ENCODE data around the gene CENPT.

CENPT gene

DNA sequence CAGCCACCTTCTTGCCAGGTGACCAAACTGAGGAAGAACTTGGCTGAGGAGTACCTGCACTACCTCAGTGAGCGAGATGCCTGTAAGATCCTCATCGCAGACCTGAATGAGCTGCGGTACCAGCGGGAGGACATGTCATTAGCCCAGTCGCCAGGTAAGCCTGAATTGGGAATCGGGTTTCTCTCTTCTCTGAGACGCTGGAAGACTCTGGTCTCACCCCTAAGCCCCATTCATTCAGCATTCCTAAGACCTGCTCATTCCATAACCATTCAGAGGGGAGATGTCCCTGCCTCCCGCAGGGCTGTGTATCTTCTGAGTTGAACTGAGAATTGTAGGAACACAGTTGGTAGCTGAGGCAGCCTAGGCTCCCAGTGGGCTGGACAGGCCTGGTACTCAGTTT, 22.4 kb downstream of the CENPT start:
- Histone ChIP-seq H3K27me3 (replicated peaks in 2 of 5; ENCODE audit: control insufficient read depth in 4 of 5, insufficient read depth in 5 of 5, low read length in 4 of 5) (no peaks in the 10 kb centered on the region), H3K27ac (ENCODE audit: insufficient read depth in 1 of 2, low read depth in 1 of 2, low read length in 2 of 2, poor library complexity in 1 of 2, severe bottlenecking in 2 of 2) (no peak overlapping the region), H3K9me3 (ENCODE audit: control extremely low read depth in 1 of 5, control insufficient read depth in 4 of 5, insufficient read depth in 2 of 5, low read depth in 1 of 5, low read length in 4 of 5) (no peaks in the 10 kb centered on the region), H3K4me3 (ENCODE audit: control insufficient read depth in 1 of 7, extremely low read depth in 1 of 7, insufficient read depth in 4 of 7, low read depth in 2 of 7, low read length in 6 of 7) (no peak overlapping the region), H3K4me1 (ENCODE audit: control extremely low read depth in 1 of 4, control insufficient read depth in 4 of 4, insufficient read depth in 4 of 4, low read length in 3 of 4) (peaks cover 0 to 2% (median 0%) of the 10 kb centered on the region in 4 experiments), H3K36me3 (ENCODE audit: control insufficient read depth in 4 of 4, insufficient read depth in 4 of 4, low read length in 3 of 4) (peaks cover 5 to 38% (median 27%) of the 10 kb centered on the region in 4 experiments)
- POLR2A ChIA-PET = no interaction called here
- no peak for DNase-seq
- WGBS (ENCODE audit: insufficient coverage) = 94% methylated on average over 7 of the region's 8 CpGs
- CTCF ChIA-PET = interaction anchor here (0.9 to 2.2 kb wide), 3 partner anchors 15 to 151 kb away, joined by 4 to 7 read pairs (median 4); no protein-coding TSS in a partner anchor

GRCh38 chr16:67822511-67822910, 25.0 kb downstream of the CENPT start:
- Histone ChIP-seq H3K9me3 (ENCODE audit: control extremely low read depth in 1 of 5, control insufficient read depth in 4 of 5, insufficient read depth in 2 of 5, low read depth in 1 of 5, low read length in 4 of 5) (no peaks in the 10 kb centered on the region), H3K36me3 (ENCODE audit: control insufficient read depth in 4 of 4, insufficient read depth in 4 of 4, low read length in 3 of 4) (peaks cover 2 to 13% (median 9%) of the 10 kb centered on the region in 4 experiments), H3K4me3 (ENCODE audit: control insufficient read depth in 1 of 7, extremely low read depth in 1 of 7, insufficient read depth in 4 of 7, low read depth in 2 of 7, low read length in 6 of 7) (no peak overlapping the region), H3K27ac (ENCODE audit: insufficient read depth in 1 of 2, low read depth in 1 of 2, low read length in 2 of 2, poor library complexity in 1 of 2, severe bottlenecking in 2 of 2) (no peak overlapping the region), H3K27me3 (replicated peaks in 2 of 5; ENCODE audit: control insufficient read depth in 4 of 5, insufficient read depth in 5 of 5, low read length in 4 of 5) (no peaks in the 10 kb centered on the region), H3K4me1 (ENCODE audit: control extremely low read depth in 1 of 4, control insufficient read depth in 4 of 4, insufficient read depth in 4 of 4, low read length in 3 of 4) (peaks cover 0 to 2% (median 0%) of the 10 kb centered on the region in 4 experiments)
- 100% methylated on average over 2 of the region's 2 CpGs for WGBS (ENCODE audit: insufficient coverage)
- no peak for DNase-seq
- CTCF ChIA-PET = interaction anchor here (1.0 kb wide), 1 partner anchor 18 kb away, joined by 3 read pairs; no protein-coding TSS in a partner anchor
- POLR2A ChIA-PET = interaction anchor here (0.5 kb wide), 1 partner anchor 129 kb away, joined by 3 read pairs; no protein-coding TSS in a partner anchor

GRCh38 chr16:67820608-67821259, 26.8 kb downstream of the CENPT start:
- ChIA-PET CTCF (interaction anchor here (1.1 to 1.5 kb wide), 4 partner anchors 10 to 43 kb away, joined by 3 to 5 read pairs (median 4); no protein-coding TSS in a partner anchor), POLR2A (no interaction called here)
- Histone ChIP-seq H3K36me3 (ENCODE audit: control insufficient read depth in 4 of 4, insufficient read depth in 4 of 4, low read length in 3 of 4) (peaks cover 0 to 2% (median 0%) of the 10 kb centered on the region in 4 experiments), H3K9me3 (ENCODE audit: control extremely low read depth in 1 of 5, control insufficient read depth in 4 of 5, insufficient read depth in 2 of 5, low read depth in 1 of 5, low read length in 4 of 5) (no peaks in the 10 kb centered on the region), H3K4me1 (ENCODE audit: control extremely low read depth in 1 of 4, control insufficient read depth in 4 of 4, insufficient read depth in 4 of 4, low read length in 3 of 4) (peaks cover 0 to 2% (median 0%) of the 10 kb centered on the region in 4 experiments), H3K4me3 (ENCODE audit: control insufficient read depth in 1 of 7, extremely low read depth in 1 of 7, insufficient read depth in 4 of 7, low read depth in 2 of 7, low read length in 6 of 7) (no peak overlapping the region), H3K27me3 (replicated peaks in 2 of 5; ENCODE audit: control insufficient read depth in 4 of 5, insufficient read depth in 5 of 5, low read length in 4 of 5) (no peaks in the 10 kb centered on the region), H3K27ac (ENCODE audit: insufficient read depth in 1 of 2, low read depth in 1 of 2, low read length in 2 of 2, poor library complexity in 1 of 2, severe bottlenecking in 2 of 2) (no peak overlapping the region)
- DNase-seq = no peak
- 97% methylated on average over 11 of the region's 11 CpGs for WGBS (ENCODE audit: insufficient coverage)

DNA sequence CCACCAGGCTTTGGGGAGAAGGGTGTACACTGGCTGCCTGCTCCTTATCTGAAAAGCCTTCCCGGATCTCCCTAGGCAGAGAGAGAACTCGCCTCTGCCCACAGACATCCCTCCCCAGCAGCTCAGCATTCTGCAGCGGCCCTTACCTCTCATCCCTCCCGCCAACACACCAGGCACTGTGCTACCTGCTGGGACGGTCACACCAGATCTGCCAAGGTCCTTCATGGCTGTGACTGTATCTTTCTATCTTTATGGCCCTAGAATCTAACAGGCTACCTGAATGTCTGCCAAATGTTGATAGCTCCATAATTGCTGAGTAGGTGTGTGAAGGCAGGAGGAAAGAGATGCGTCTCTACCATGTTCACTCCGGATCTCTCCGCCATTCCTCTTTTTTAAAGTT, 32.9 kb downstream of the CENPT start:
- ChIA-PET POLR2A (no interaction called here), CTCF (interaction anchor here (0.8 to 3.7 kb wide), 12 partner anchors 7 to 146 kb away, joined by 3 to 36 read pairs (median 18); partner anchors contain the start of genes NUTF2, RANBP10 and TSNAXIP1)
- WGBS (ENCODE audit: insufficient coverage) = 89% methylated on average over 4 of the region's 8 CpGs
- Histone ChIP-seq H3K27me3 (replicated peaks in 2 of 5; ENCODE audit: control insufficient read depth in 4 of 5, insufficient read depth in 5 of 5, low read length in 4 of 5) (no peaks in the 10 kb centered on the region), H3K4me3 (ENCODE audit: control insufficient read depth in 1 of 7, extremely low read depth in 1 of 7, insufficient read depth in 4 of 7, low read depth in 2 of 7, low read length in 6 of 7) (no peak overlapping the region), H3K27ac (ENCODE audit: insufficient read depth in 1 of 2, low read depth in 1 of 2, low read length in 2 of 2, poor library complexity in 1 of 2, severe bottlenecking in 2 of 2) (no peak overlapping the region), H3K9me3 (ENCODE audit: control extremely low read depth in 1 of 5, control insufficient read depth in 4 of 5, insufficient read depth in 2 of 5, low read depth in 1 of 5, low read length in 4 of 5) (no peaks in the 10 kb centered on the region), H3K36me3 (ENCODE audit: control insufficient read depth in 4 of 4, insufficient read depth in 4 of 4, low read length in 3 of 4) (no peaks in the 10 kb centered on the region), H3K4me1 (ENCODE audit: control extremely low read depth in 1 of 4, control insufficient read depth in 4 of 4, insufficient read depth in 4 of 4, low read length in 3 of 4) (no peaks in the 10 kb centered on the region)
- no peak for DNase-seq

DNA sequence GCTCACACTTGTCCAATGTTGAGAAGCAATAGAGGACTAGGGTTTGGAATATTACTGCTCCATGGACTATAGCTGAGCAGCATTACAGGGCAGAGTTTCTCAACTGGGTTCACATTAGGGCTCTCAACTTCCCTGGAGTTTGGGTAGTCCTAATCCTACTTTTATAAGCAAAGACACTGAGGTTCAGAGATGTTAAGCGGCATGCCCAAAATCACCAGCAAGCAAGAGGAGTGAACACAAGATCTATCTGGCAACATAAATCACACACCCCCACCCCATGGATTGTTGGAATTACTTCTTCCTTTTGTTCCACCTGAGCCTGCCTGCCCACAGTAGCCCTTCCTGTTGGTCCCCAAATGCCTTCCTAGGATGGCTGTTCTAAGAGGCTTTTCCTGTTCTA, 35.6 kb downstream of the CENPT start:
- DNase-seq = no peak
- Histone ChIP-seq H3K27ac (ENCODE audit: insufficient read depth in 1 of 2, low read depth in 1 of 2, low read length in 2 of 2, poor library complexity in 1 of 2, severe bottlenecking in 2 of 2) (no peak overlapping the region), H3K4me1 (ENCODE audit: control extremely low read depth in 1 of 4, control insufficient read depth in 4 of 4, insufficient read depth in 4 of 4, low read length in 3 of 4) (peaks cover 0 to 8% (median 6%) of the 10 kb centered on the region in 4 experiments), H3K4me3 (ENCODE audit: control insufficient read depth in 1 of 7, extremely low read depth in 1 of 7, insufficient read depth in 4 of 7, low read depth in 2 of 7, low read length in 6 of 7) (no peak overlapping the region), H3K27me3 (replicated peaks in 2 of 5; ENCODE audit: control insufficient read depth in 4 of 5, insufficient read depth in 5 of 5, low read length in 4 of 5) (no peaks in the 10 kb centered on the region), H3K9me3 (ENCODE audit: control extremely low read depth in 1 of 5, control insufficient read depth in 4 of 5, insufficient read depth in 2 of 5, low read depth in 1 of 5, low read length in 4 of 5) (no peaks in the 10 kb centered on the region), H3K36me3 (ENCODE audit: control insufficient read depth in 4 of 4, insufficient read depth in 4 of 4, low read length in 3 of 4) (no peaks in the 10 kb centered on the region)
- POLR2A ChIA-PET = no interaction called here
- CTCF ChIA-PET = interaction anchor here (1.1 to 1.8 kb wide), 4 partner anchors 15 to 139 kb away, joined by 3 to 4 read pairs (median 3); no protein-coding TSS in a partner anchor
- WGBS (ENCODE audit: insufficient coverage) = no CpG with 5 or more reads among the region's 1 CpG

DNA sequence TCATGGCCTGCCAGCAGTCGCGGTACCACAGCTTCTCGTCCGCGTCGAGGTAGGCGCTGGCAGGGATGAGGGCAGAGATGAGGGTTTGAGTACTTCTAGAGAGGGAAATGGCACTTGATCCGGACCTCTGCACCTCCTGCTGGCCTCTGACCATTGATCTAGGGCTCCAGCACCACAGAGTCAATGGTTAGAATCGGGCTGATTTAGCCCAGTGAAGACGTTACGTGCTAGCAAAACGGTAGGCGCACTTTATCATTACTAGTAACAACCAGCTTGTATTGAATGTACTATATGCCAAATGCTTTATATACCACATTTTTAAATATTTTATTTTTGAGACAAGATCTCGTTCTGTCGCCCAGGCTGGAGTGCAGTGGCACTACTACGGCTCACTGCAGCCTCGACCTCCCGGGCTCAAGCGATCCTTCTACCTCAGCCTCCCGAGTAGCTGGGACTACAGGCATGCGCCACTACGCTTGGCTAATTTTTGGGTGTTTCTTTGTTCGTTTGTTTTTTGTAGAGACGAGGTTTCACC, 40.3 kb downstream of the CENPT start:
- H3K4me3 ChIP-seq (ENCODE audit: control insufficient read depth in 1 of 7, extremely low read depth in 1 of 7, insufficient read depth in 4 of 7, low read depth in 2 of 7, low read length in 6 of 7) = peak overlapping the region; percentile 78 to 100 (median 94)
- WGBS (ENCODE audit: insufficient coverage) = 45% methylated on average over 18 of the region's 24 CpGs
- peaks cover 3 to 16% (median 8%) of the 10 kb centered on the region in 4 experiments for H3K36me3 ChIP-seq (ENCODE audit: control insufficient read depth in 4 of 4, insufficient read depth in 4 of 4, low read length in 3 of 4)
- peak overlapping the region; percentile 38 to 94 for H3K27ac ChIP-seq (ENCODE audit: insufficient read depth in 1 of 2, low read depth in 1 of 2, low read length in 2 of 2, poor library complexity in 1 of 2, severe bottlenecking in 2 of 2)
- H3K9me3 ChIP-seq (ENCODE audit: control extremely low read depth in 1 of 5, control insufficient read depth in 4 of 5, insufficient read depth in 2 of 5, low read depth in 1 of 5, low read length in 4 of 5) = no peaks in the 10 kb centered on the region
- POLR2A ChIA-PET = interaction anchor here (0.6 to 1.2 kb wide), 3 partner anchors 9 to 26 kb away, joined by 3 to 6 read pairs (median 3); no protein-coding TSS in a partner anchor
- no peaks in the 10 kb centered on the region for H3K27me3 ChIP-seq (replicated peaks in 2 of 5; ENCODE audit: control insufficient read depth in 4 of 5, insufficient read depth in 5 of 5, low read length in 4 of 5)
- CTCF ChIA-PET = interaction anchor here (0.7 to 3.0 kb wide), 13 partner anchors 9 to 245 kb away, joined by 3 to 24 read pairs (median 3); no protein-coding TSS in a partner anchor
- DNase-seq = no peak
- peaks cover 10 to 30% (median 20%) of the 10 kb centered on the region in 4 experiments for H3K4me1 ChIP-seq (ENCODE audit: control extremely low read depth in 1 of 4, control insufficient read depth in 4 of 4, insufficient read depth in 4 of 4, low read length in 3 of 4)
